ENCODE measurements around the gene PRCP.

PRCP gene

GRCh38 chr11:82832983-82833382 lies 67.2 kb downstream of the PRCP start:
- no peak overlapping the region for H3K56ac ChIP-seq (ENCODE audit: low read length)
- no peak overlapping the region for H2BK5ac ChIP-seq (ENCODE audit: low read length)
- no peak for DNase-seq
- H4K8ac ChIP-seq (ENCODE audit: low read depth, low read length) = no peak overlapping the region
- no peak overlapping the region for H3K4me2 ChIP-seq (ENCODE audit: low read length)
- H4K5ac ChIP-seq (ENCODE audit: low read length) = no peak overlapping the region
- H2BK120ac ChIP-seq (ENCODE audit: low read depth, low read length) = no peak overlapping the region
- no peak overlapping the region for H3K18ac ChIP-seq (ENCODE audit: low read length)
- no peak overlapping the region for H3K4ac ChIP-seq (ENCODE audit: low read depth, low read length)
- WGBS (ENCODE audit: extremely low coverage, insufficient coverage, low lambda C conversion rate) = no CpG with 5 or more reads among the region's 4 CpGs
- H3K79me2 ChIP-seq (ENCODE audit: control insufficient read depth, insufficient read depth, low read length) = no peaks in the 10 kb centered on the region
- H3K27ac ChIP-seq (ENCODE audit: low read depth, low read length) = no peak overlapping the region
- no peaks in the 10 kb centered on the region for H3K79me1 ChIP-seq (ENCODE audit: low read length)
- no peak overlapping the region for H2AK5ac ChIP-seq (ENCODE audit: low read length)
- H2BK15ac ChIP-seq (replicated peaks; ENCODE audit: low read depth) = no peak overlapping the region
- no peak overlapping the region for H3K9ac ChIP-seq (ENCODE audit: low read length)
- no peaks in the 10 kb centered on the region for H3K4me1 ChIP-seq (ENCODE audit: control insufficient read depth, low read depth, low read length)
- no peaks in the 10 kb centered on the region for H3K27me3 ChIP-seq (ENCODE audit: insufficient read depth, low read length, poor library complexity)
- H3K23ac ChIP-seq (ENCODE audit: low read length) = no peak overlapping the region
- H3K36me3 ChIP-seq (ENCODE audit: control insufficient read depth, insufficient read depth, low read length) = no peaks in the 10 kb centered on the region
- no peak overlapping the region for H3K4me3 ChIP-seq (ENCODE audit: low read length)

- no peak overlapping the region for H3K23ac ChIP-seq (ENCODE audit: low read length)
- H4K8ac ChIP-seq (ENCODE audit: low read depth, low read length) = no peak overlapping the region
- DNase-seq = no peak
- no peak overlapping the region for H3K56ac ChIP-seq (ENCODE audit: low read length)
- H3K27ac ChIP-seq (ENCODE audit: low read depth, low read length) = no peak overlapping the region
- no peak overlapping the region for H2BK5ac ChIP-seq (ENCODE audit: low read length)
- H3K36me3 ChIP-seq (ENCODE audit: control insufficient read depth, insufficient read depth, low read length) = no peaks in the 10 kb centered on the region
- H3K4me3 ChIP-seq (ENCODE audit: low read length) = no peak overlapping the region
- no peak overlapping the region for H2BK120ac ChIP-seq (ENCODE audit: low read depth, low read length)
- H3K27me3 ChIP-seq (ENCODE audit: insufficient read depth, low read length, poor library complexity) = no peaks in the 10 kb centered on the region
- no CpG with 5 or more reads among the region's 3 CpGs for WGBS (ENCODE audit: extremely low coverage, insufficient coverage, low lambda C conversion rate)
- H3K18ac ChIP-seq (ENCODE audit: low read length) = no peak overlapping the region
- no peaks in the 10 kb centered on the region for H3K79me2 ChIP-seq (ENCODE audit: control insufficient read depth, insufficient read depth, low read length)
- no peak overlapping the region for H3K4ac ChIP-seq (ENCODE audit: low read depth, low read length)
- no peak overlapping the region for H2AK5ac ChIP-seq (ENCODE audit: low read length)
- no peaks in the 10 kb centered on the region for H3K79me1 ChIP-seq (ENCODE audit: low read length)
- no peak overlapping the region for H2BK15ac ChIP-seq (replicated peaks; ENCODE audit: low read depth)
- H4K5ac ChIP-seq (ENCODE audit: low read length) = no peak overlapping the region
- no peaks in the 10 kb centered on the region for H3K4me1 ChIP-seq (ENCODE audit: control insufficient read depth, low read depth, low read length)
- no peak overlapping the region for H3K4me2 ChIP-seq (ENCODE audit: low read length)
- H3K9ac ChIP-seq (ENCODE audit: low read length) = no peak overlapping the region
Observed at GRCh38 chr11:82831364-82831763, 68.9 kb downstream of the PRCP start.

GRCh38 chr11:82830746-82831145 lies 69.5 kb downstream of the PRCP start:
- Histone ChIP-seq H3K4me3 (ENCODE audit: low read length) (no peak overlapping the region), H2BK5ac (ENCODE audit: low read length) (no peak overlapping the region), H3K9ac (ENCODE audit: low read length) (no peak overlapping the region), H3K56ac (ENCODE audit: low read length) (no peak overlapping the region), H4K8ac (ENCODE audit: low read depth, low read length) (no peak overlapping the region), H3K4ac (ENCODE audit: low read depth, low read length) (no peak overlapping the region), H3K4me2 (ENCODE audit: low read length) (no peak overlapping the region), H3K23ac (ENCODE audit: low read length) (no peak overlapping the region), H3K27me3 (ENCODE audit: insufficient read depth, low read length, poor library complexity) (no peaks in the 10 kb centered on the region), H3K79me1 (ENCODE audit: low read length) (no peaks in the 10 kb centered on the region), H2BK120ac (ENCODE audit: low read depth, low read length) (no peak overlapping the region), H3K36me3 (ENCODE audit: control insufficient read depth, insufficient read depth, low read length) (no peaks in the 10 kb centered on the region), H3K4me1 (ENCODE audit: control insufficient read depth, low read depth, low read length) (no peaks in the 10 kb centered on the region), H3K79me2 (ENCODE audit: control insufficient read depth, insufficient read depth, low read length) (no peaks in the 10 kb centered on the region), H2BK15ac (replicated peaks; ENCODE audit: low read depth) (no peak overlapping the region), H3K18ac (ENCODE audit: low read length) (no peak overlapping the region), H2AK5ac (ENCODE audit: low read length) (no peak overlapping the region), H3K27ac (ENCODE audit: low read depth, low read length) (no peak overlapping the region), H4K5ac (ENCODE audit: low read length) (no peak overlapping the region)
- WGBS (ENCODE audit: extremely low coverage, insufficient coverage, low lambda C conversion rate) = no CpG with 5 or more reads among the region's 1 CpG
- no peak for DNase-seq

GRCh38 chr11:82829101-82829500 lies 71.1 kb downstream of the PRCP start:
- no peak overlapping the region for H2BK15ac ChIP-seq (replicated peaks; ENCODE audit: low read depth)
- H3K27me3 ChIP-seq (ENCODE audit: insufficient read depth, low read length, poor library complexity) = no peaks in the 10 kb centered on the region
- H3K4me3 ChIP-seq (ENCODE audit: low read length) = no peak overlapping the region
- H2AK5ac ChIP-seq (ENCODE audit: low read length) = no peak overlapping the region
- no peaks in the 10 kb centered on the region for H3K79me1 ChIP-seq (ENCODE audit: low read length)
- no peak overlapping the region for H2BK120ac ChIP-seq (ENCODE audit: low read depth, low read length)
- no peak overlapping the region for H3K4me2 ChIP-seq (ENCODE audit: low read length)
- H3K79me2 ChIP-seq (ENCODE audit: control insufficient read depth, insufficient read depth, low read length) = no peaks in the 10 kb centered on the region
- no CpG with 5 or more reads among the region's 1 CpG for WGBS (ENCODE audit: extremely low coverage, insufficient coverage, low lambda C conversion rate)
- no peak overlapping the region for H3K23ac ChIP-seq (ENCODE audit: low read length)
- no peak overlapping the region for H3K18ac ChIP-seq (ENCODE audit: low read length)
- H3K4ac ChIP-seq (ENCODE audit: low read depth, low read length) = no peak overlapping the region
- no peak overlapping the region for H4K5ac ChIP-seq (ENCODE audit: low read length)
- no peaks in the 10 kb centered on the region for H3K4me1 ChIP-seq (ENCODE audit: control insufficient read depth, low read depth, low read length)
- H3K56ac ChIP-seq (ENCODE audit: low read length) = no peak overlapping the region
- DNase-seq = no peak
- no peaks in the 10 kb centered on the region for H3K36me3 ChIP-seq (ENCODE audit: control insufficient read depth, insufficient read depth, low read length)
- no peak overlapping the region for H3K27ac ChIP-seq (ENCODE audit: low read depth, low read length)
- no peak overlapping the region for H4K8ac ChIP-seq (ENCODE audit: low read depth, low read length)
- no peak overlapping the region for H2BK5ac ChIP-seq (ENCODE audit: low read length)
- H3K9ac ChIP-seq (ENCODE audit: low read length) = no peak overlapping the region

- no peak overlapping the region for H3K9ac ChIP-seq (ENCODE audit: low read length)
- H3K23ac ChIP-seq (ENCODE audit: low read length) = no peak overlapping the region
- no peaks in the 10 kb centered on the region for H3K79me2 ChIP-seq (ENCODE audit: control insufficient read depth, insufficient read depth, low read length)
- H3K18ac ChIP-seq (ENCODE audit: low read length) = no peak overlapping the region
- H4K5ac ChIP-seq (ENCODE audit: low read length) = no peak overlapping the region
- H3K36me3 ChIP-seq (ENCODE audit: control insufficient read depth, insufficient read depth, low read length) = no peaks in the 10 kb centered on the region
- WGBS (ENCODE audit: extremely low coverage, insufficient coverage, low lambda C conversion rate) = no CpG with 5 or more reads among the region's 1 CpG
- H3K56ac ChIP-seq (ENCODE audit: low read length) = no peak overlapping the region
- no peak overlapping the region for H3K4me3 ChIP-seq (ENCODE audit: low read length)
- no peak overlapping the region for H2BK5ac ChIP-seq (ENCODE audit: low read length)
- no peak overlapping the region for H2AK5ac ChIP-seq (ENCODE audit: low read length)
- no peak overlapping the region for H4K8ac ChIP-seq (ENCODE audit: low read depth, low read length)
- H3K4me1 ChIP-seq (ENCODE audit: control insufficient read depth, low read depth, low read length) = no peaks in the 10 kb centered on the region
- no peaks in the 10 kb centered on the region for H3K27me3 ChIP-seq (ENCODE audit: insufficient read depth, low read length, poor library complexity)
- DNase-seq = no peak
- H3K4me2 ChIP-seq (ENCODE audit: low read length) = no peak overlapping the region
- H2BK15ac ChIP-seq (replicated peaks; ENCODE audit: low read depth) = no peak overlapping the region
- no peak overlapping the region for H3K4ac ChIP-seq (ENCODE audit: low read depth, low read length)
- H3K79me1 ChIP-seq (ENCODE audit: low read length) = no peaks in the 10 kb centered on the region
- no peak overlapping the region for H3K27ac ChIP-seq (ENCODE audit: low read depth, low read length)
- no peak overlapping the region for H2BK120ac ChIP-seq (ENCODE audit: low read depth, low read length)
Observed at GRCh38 chr11:82828472-82828871, 71.8 kb downstream of the PRCP start.

- Histone ChIP-seq H3K27me3 (ENCODE audit: insufficient read depth, low read length, poor library complexity) (no peaks in the 10 kb centered on the region), H2BK15ac (replicated peaks; ENCODE audit: low read depth) (no peak overlapping the region), H3K36me3 (ENCODE audit: control insufficient read depth, insufficient read depth, low read length) (no peaks in the 10 kb centered on the region), H3K4me3 (ENCODE audit: low read length) (no peak overlapping the region), H2BK5ac (ENCODE audit: low read length) (no peak overlapping the region), H3K23ac (ENCODE audit: low read length) (no peak overlapping the region), H3K79me2 (ENCODE audit: control insufficient read depth, insufficient read depth, low read length) (no peaks in the 10 kb centered on the region), H3K9ac (ENCODE audit: low read length) (no peak overlapping the region), H3K27ac (ENCODE audit: low read depth, low read length) (no peak overlapping the region), H3K18ac (ENCODE audit: low read length) (no peak overlapping the region), H2BK120ac (ENCODE audit: low read depth, low read length) (no peak overlapping the region), H2AK5ac (ENCODE audit: low read length) (no peak overlapping the region), H3K4ac (ENCODE audit: low read depth, low read length) (no peak overlapping the region), H3K4me1 (ENCODE audit: control insufficient read depth, low read depth, low read length) (no peaks in the 10 kb centered on the region), H3K4me2 (ENCODE audit: low read length) (no peak overlapping the region), H4K8ac (ENCODE audit: low read depth, low read length) (no peak overlapping the region), H4K5ac (ENCODE audit: low read length) (no peak overlapping the region), H3K79me1 (ENCODE audit: low read length) (no peaks in the 10 kb centered on the region), H3K56ac (ENCODE audit: low read length) (no peak overlapping the region)
- DNase-seq = no peak
Observed at GRCh38 chr11:82826526-82826925, 73.7 kb downstream of the PRCP start.
